Bronchus fibroblast of lung (primary cell): ENCODE measurements around the gene MUC7. TPM values are rescaled to one million over a fixed set of nuclear protein-coding genes. Genes with fewer than 3 reads are reported as not detected.

Experiments
- total RNA-seq: library from RNA; depleted of rRNA; stranded (reverse); fragments of >200 nt; gene quantifications from 2 replicates; pipeline ENCODE4 v1.2.3, GENCODE V29; 2015

MUC7 gene
- not detected in 2 replicates for total RNA-seq

DNA sequence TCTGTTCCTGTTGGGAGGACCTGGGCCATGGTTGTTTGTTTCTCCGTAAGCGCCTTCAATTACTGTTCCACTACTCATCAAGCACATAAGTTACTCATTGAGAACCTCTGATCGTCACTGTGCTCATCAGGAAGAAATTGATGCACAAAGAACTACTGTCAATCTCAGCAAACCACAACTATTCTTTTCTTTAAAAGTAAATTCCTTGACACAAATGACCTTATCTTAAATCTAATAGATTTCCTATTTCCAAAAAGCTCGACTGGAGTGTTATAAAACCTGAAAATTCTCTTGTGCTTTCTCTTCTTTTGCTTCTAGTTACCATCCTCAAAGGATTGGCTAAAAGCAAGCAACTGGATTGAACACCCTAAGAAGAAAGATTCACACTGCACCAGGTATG, at the start of gene MUC7:
Gene MUC7, plus strand, starts transcription at position 301 of the 400 bp plus-strand sequence. CDS start 1,825 bp downstream, outside the sequence.

DNA sequence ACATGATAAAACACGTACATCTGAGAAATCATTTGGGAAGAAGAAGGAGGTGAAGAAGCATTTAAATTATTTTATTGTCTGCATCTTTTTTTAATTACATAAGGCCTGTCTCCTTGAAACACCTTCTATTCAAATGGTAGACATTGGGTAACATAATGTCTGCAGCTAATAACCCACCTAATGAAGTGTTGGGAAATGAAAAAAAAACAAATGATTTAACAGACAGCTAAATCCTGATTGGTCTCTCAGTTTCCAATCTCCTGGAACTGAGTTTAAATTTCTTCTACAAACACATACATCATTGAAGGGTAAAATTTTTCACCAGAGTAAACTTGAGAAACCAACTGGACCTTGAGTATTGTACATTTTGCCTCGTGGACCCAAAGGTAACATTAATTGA, 46.3 kb downstream of the MUC7 start, which contains the start of gene AMTN:
Gene AMTN, plus strand, starts transcription at position 301 of the 400 bp plus-strand sequence. CDS start 209 bp downstream, outside the sequence.

Other genes starting within 250 kb of the MUC7 start
- 0.67 TPM in 1 of 2 replicates, not detected in the other for gene FDCSP, start 246.1 kb upstream of the MUC7 start, total RNA-seq
- not detected in 2 replicates for gene CSN3, start 229.6 kb upstream of the MUC7 start, total RNA-seq
- gene CABS1, start 137.2 kb upstream of the MUC7 start, total RNA-seq, result not detected in 2 replicates
- gene SMR3A, start 111.4 kb upstream of the MUC7 start, total RNA-seq, result not detected in 2 replicates
- gene SMR3B, start 89.1 kb upstream of the MUC7 start, total RNA-seq, result not detected in 2 replicates
- gene OPRPN, start 74.3 kb upstream of the MUC7 start, total RNA-seq, result not detected in 2 replicates
- gene AMTN, start 46.4 kb downstream of the MUC7 start, total RNA-seq, result not detected in 2 replicates
- gene AMBN, start 120.1 kb downstream of the MUC7 start, total RNA-seq, result not detected in 2 replicates
- not detected in 2 replicates for gene ENAM, start 156.5 kb downstream of the MUC7 start, total RNA-seq
- gene JCHAIN, start 194.3 kb downstream of the MUC7 start, total RNA-seq, result not detected in 2 replicates
- 9.9 and 13.8 TPM in 2 replicates for gene UTP3, start 216.3 kb downstream of the MUC7 start, total RNA-seq
- gene RUFY3, start 249.8 kb downstream of the MUC7 start, total RNA-seq, result 10.7 and 17.7 TPM in 2 replicates